Measurements from ENCODE around the gene RBBP6.

Gene RBBP6

DNA sequence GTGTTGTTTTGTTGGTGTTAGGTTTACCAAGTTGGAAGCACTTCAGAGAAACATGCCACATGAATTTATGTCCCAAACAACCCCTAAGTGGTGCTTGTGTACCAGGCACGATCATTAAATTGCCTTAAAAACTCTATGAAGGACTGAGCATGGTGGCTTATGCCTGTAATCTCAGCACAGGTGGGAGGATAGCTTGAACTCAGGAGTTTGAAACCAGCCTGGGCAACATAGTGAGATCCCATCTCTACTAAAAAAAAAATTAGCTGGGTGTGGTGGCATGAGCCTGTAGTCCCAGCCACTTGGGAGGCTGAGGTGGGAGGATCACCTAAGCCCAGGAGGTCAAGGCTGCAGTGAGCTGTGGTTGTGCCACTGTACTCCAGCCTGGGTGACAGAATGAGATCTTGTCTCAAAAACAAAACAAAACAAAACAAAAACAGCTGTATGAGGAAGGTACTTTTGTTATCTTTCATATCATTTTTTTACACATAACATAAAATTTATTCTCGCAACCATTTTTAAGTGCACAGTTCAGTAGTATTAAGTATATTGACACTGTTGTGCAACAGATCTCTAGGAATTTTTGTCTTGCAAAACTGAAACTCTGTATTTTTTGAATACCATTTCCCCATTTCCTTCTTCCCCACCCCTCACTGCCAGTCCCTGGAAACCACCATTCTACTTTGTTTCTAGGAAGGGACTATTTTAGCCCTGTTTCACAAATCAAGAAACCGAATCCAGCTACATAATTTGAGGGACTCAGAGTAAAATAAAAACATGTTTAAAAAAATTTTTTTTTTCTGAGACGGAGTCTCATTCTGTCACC lies 14.3 kb upstream of the RBBP6 start:
- DNase-seq: no peak

DNA sequence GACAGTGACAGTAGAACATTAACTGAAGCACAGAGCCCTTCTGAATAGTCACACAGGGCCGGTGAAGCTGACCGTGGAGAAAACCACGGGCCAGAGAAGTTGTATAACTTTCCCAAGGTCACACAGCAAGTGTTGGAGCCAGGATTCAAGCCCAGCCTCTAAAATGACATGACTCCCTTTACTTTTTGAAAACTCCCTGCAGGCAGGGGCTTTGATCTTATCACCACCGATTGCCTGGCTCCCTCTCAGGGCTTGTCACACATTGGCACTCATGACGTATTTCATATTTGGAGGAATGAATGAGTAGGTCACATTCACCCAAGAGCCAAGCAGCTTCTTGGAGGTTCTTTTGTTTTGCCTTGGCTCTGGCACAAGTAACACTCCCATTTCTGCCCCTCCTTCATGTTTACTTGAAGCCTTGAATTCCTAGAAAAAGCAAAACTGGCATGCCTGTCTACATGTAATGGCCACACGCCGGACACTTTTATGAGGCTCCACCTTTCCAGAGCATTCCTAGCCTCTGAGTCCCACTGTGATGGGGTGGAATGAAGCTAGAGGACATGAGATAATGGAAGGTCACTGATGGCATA lies 13.3 kb upstream of the RBBP6 start:
- no peak for DNase-seq

DNA sequence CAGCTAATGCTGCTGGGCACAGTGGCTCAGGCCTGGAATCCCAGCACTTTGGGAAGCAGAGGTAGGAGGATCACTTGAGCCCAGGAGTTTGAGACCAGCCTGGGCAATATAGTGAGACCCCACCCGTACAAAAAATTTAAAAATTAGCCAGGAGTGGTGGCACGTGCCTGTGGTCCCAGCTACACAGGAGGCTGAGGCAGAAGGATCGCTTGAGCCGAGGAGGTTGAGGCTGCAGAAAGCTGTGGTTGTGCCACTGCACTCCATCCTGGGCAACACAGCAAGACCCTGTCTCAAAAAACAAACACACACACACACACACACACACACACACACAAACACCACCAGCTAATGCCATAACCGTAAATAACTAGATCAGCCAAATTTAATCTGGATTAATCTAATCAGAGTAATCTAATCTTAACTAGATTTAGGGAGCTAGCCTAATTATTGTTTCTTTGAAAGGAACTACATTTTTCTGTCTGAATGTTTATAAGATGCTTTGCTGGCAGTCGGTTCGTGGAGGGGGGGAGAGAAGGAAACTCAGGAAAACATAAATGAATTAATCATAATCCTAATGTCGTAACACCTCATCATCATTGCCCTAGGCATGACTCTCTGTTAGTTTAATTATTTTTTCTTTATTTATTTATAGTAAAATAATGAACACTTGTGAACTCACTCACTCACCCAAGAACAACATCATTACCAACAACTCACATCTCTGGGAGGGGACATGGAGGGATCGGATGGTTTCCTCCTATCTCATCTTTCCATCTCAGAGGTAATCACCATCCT lies 12.5 kb upstream of the RBBP6 start:
- no peak for DNase-seq

DNA sequence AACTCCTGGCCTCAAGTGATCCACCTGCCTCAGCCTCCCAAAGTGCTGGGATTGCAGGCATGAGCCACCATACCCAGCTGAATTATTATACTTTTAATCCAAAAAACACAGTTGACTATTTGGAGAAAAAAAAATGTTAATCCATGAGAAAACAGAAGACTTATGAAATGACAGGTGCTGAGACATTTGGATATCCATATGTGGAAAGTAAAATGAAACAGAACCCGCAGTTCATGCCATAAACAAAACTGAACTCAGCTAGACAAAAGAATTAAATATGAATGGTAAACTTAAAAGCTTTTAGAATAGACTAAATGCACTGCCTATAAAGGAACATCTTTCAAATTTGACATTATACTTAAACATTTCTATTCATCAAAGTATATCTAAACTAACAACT lies 8.2 kb upstream of the RBBP6 start:
- no peak for DNase-seq

DNA sequence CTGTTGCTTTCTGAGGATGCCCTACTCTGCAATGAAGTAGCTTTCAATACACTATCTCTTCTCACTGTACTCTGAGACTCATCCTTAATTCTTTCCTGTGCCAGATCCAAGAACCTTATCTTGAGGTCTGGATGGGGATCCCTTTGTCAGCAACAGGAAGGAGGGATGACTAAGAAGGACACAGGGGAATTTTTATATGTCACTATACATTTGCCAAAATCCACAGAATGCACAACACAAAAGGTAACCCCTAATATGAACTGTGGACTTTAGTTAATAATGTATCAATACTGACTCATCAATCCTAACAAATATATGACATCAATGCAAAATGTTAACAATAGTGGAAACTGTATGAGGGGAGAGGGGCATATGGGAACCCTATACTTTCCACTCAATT lies 4.7 kb upstream of the RBBP6 start:
- no peak for DNase-seq

DNA sequence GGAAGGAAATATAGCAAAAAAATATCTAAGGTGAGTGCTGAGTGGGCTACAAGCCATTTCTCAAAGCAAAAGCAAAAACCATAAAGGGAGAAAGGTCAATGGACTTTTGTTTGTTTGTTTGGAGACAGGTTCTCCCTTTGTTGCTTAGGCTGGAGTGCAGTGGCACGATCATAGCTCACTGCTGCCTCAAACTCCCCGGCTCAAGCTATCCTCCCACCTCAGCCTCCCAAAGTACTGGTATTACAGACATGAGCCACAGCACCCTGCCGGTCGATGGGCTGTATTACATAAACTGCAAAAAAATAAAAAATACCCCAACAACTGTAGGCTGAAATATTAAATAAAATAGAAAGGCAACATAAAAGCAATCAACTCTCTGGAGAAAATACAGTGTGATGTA lies 3.5 kb upstream of the RBBP6 start:
- no peak for DNase-seq

DNA sequence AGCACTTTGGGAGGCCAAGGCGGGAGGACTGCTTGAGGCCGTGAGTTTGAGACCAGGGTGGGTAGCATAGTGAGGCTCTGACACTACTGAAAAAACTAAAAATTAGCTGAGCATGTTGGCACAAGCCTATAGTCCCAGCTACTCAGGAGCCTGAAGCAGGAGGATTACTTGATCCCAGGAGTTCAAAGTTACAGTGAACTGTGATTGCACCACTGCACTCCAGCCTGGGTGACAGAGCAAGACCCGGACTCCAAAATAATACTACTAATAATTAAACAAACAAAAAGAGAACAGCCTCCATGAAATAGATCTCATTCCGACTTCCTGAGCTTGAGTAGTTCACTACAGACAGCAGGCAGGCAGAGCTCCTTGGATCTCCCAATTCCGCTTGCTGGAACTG lies 2.7 kb upstream of the RBBP6 start:
- no peak for DNase-seq

DNA sequence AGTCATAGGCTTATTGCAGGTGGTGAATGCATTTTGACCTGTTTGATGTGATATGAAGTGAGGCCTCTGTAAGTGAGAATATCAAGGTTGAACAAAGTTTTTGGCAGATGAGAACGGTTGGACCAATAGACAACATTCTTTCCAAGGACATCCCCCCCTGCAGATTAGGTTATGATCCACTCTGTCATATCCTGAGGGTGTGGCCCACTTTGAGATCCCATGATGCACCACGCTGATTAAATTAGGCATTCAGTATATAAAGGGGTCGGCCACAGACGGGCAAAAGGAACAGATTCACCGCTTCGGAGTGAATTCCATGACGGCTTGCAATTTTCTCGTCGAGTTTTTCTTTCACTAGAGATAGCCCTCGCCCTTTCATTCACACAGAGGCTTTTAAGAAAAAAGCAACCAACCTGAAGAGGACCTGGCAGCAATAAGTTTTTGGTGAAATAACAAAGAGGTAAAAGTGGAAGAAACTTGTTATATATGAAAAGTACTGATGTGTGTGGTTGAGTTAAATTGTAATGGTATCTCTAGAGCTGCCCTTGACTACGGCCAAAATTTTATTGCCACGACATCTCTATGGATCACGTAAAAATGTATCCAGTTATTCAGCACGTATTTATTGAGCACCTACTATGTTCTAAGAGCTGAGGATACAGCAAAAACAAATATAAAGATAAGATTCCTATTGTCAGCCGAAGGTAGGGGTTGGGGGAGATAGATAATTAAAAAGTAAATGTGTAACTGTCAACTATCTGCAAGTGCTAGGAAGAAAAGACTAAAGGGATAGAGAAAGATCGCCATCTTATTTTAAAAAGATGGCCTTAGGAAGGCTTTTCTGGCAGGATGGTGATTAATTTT lies 1.7 kb upstream of the RBBP6 start:
- DNase-seq: no peak

DNA sequence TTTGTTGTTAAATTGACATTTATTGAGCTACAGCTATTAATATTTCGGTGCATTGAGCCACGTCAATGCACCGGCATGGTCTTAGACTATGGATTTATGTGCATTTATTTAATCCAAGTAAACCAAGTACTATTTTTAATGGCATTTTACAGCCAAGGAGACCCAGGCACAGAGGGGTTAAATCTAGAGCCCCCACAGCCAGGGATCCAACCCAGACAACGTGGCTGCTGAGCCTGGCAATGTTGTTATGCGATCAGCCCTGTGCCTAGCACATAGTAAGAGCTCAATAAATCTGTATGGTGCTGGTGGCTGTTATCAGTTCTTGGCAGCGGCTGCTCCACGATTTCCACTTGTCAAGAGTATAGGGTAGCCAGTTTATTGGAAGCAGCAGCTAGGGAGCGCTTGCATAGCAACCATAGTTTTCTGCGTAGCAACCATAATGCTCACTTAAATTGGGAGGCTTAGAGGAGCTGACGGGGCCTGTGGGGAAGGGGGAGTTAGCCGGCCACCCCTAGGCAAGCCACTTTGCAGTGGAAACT lies 541 bp upstream of the RBBP6 start:
- DNase-seq: no peak

DNA sequence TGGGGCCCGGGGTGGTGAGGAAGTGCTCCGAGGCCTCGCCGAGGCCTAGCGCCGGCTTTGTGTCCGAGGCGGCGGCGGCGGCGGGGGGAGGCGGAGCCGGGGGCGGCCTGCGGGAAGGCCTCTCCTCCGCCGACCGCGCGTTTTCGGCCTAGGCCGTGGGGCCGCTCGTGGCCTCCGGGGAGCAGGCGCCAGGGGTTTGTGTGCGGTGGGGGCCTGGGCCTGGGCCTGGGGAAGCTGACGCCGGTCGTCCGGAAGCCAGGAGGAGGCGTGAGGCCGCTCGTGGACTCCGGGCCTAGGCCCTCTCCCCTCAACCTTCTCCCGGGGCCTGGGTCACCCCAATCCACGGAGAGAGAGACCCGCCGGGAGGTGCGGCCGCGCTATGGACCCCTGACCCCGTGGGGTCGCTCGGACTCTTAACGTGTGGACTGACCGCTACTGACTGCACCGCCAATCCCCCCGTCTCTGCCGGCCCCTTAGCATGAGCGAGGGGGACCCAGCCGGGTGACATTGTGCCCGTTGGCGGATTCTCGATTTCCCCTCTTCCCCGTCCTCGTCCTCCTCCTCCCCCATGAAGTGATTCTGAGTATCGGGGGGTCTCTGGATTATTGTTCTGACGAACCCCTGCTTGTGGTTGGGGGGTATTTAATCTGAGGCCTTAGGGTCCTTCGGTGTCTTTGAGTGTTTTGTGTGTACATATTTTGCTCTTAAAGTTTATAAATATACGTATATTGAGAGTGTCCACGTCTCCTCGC lies 660 bp downstream of the RBBP6 start:
- DNase-seq: peak; percentile 43

DNA sequence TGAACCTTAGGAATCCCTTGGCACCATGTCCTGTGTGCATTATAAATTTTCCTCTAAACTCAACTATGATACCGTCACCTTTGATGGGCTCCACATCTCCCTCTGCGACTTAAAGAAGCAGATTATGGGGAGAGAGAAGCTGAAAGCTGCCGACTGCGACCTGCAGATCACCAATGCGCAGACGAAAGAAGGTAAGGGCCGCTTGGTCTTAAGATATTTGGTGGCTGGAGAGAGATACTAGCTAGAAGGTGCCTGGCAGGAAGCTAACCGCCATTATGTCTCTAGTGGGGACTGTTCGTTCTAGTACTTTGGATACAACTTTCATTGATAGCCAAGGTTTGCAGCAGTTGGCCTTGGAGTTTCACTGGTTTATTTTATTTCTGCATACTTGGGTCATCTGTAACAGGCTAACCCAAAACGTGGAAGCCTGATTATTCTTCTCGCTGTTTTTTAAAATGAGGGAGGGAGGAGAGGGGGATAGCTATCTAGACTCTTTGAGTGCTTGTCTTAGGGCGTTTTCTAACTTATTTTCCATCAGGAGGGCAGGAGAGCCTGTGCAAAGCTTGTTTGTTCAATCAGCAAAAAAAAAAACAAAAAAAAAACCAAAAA lies 1.3 kb downstream of the RBBP6 start:
- DNase-seq: no peak

DNA sequence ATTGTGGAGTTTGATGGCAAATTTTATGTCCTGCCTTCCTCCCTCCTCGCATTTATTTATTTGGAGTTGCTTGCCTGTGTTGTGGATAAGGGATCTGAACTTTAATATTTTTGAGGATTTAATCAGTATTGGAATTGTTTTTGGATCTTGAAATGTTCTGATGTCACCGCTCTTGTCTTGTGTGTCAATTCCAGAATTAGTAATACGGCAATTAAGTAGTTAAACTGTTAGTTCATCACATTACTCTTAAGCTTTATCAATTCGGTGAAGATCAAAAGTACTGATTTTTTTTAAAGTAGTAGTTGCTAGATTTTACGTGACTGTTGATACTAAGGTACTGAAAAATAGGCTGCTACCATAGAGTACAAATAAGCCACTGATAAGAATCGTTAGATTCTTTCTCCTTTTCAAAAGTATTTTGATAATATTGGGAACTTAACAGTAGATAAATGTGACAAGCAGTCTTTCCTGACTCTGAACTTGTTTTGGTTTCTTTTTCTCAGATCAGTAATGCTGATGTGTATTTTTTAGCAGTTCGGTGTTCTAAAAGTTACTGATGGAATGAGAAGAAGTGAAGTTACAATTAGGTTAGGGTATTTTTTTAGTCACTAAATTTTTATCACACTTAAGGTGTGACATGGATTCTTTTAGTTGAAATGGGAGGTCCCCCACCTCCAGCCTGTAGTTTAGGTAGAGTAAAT lies 2.0 kb downstream of the RBBP6 start:
- no peak for DNase-seq

DNA sequence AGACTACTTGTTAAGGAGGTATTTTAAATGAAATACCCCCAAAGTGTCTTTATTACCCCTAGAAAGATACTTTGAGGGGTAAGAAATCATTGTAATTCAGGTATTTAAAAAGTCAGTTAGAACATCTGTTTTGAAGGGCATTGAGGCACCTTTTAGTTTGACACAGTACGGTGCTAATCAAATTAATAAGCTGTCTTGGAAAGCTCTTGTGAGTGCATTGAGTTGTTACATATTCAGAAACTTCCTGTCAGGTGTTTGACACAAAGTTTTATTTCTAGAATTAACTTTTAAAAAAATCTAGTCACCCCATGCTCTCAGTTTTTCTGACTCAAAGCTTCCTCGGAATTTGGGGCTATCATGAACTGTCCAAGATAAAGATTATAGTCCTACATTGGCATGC lies 4.6 kb downstream of the RBBP6 start:
- DNase-seq: no peak

DNA sequence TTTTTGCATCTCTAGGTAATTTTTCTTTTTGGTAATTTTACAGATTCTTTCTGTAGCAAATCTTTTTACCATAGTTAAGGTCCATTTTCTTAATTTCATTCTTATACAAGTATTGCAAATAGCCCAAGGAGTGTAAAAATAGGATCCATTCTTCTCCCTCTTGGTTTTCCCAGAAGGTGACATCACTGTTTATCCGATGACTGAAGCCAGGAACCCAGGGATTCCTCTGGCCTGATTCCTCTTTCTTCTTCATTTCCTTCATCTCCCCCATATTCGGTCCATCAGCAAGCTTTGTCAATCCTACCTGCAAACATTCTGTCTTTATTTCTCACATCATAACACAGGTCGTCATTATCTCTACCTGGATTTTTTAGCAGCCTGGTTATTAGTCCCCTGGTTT lies 5.3 kb downstream of the RBBP6 start:
- no peak for DNase-seq

DNA sequence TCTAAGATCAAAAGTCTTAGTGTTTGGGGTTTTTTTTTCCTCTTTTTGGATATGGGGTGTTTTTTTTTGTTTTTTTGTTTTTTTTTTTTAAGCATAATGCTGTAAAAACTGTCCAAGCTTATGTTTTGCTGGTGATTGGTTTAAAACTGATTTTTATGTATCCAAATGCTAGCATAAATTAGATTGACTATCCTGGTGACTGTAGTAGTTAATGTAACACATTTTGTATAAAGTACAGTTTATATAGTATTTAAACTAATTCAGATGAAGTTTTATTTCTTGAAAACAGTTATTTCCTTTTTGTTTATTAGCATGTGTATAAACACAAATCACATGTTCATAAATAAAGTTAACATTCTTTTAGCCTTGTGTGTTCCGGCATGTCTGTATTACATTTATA lies 10.9 kb downstream of the RBBP6 start:
- no peak for DNase-seq

DNA sequence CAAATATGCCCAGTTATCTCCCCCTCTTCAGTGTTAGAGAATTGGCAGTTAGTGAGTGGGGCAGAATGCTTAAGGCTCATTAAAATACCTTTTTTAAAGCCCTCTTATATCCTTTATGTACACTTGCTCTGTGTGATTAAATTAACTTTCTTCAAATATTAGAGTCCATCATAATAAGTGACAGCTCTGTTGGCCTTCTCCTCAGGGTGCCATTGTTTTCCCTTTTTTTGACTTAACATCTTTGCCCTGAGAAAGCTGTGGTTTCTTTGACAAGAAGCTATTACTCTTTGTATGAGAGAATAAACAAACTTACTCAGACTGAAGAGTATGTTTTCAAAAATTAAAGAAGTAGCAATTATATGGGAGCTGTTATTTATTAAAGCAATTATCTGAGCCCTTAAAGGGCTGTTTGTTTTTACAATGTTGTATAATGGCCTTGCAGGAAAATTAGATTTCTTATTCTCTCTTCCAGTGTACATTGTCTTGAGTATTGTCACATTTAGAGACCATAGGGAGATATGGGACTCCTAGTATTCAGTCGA lies 13.4 kb downstream of the RBBP6 start:
- no peak for DNase-seq

DNA sequence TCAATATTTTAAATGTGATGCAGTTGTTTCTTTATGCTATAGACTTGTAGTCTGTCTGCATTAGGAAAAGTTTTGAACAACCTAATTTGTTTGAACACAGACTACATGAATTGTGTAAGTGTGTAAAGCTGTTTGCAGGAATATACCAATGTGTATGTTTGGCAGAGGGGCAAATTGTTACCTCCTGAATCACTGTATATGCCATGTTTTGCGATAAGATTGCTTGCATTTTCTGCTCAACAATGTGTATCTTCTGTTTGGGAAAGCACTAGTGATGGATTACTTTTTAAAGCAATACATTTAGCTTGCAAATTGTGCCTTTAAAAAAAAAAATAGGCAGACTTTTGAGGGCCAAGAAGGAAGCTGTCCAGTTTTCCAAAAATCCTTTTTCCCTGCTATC lies 14.6 kb downstream of the RBBP6 start:
- DNase-seq: no peak

DNA sequence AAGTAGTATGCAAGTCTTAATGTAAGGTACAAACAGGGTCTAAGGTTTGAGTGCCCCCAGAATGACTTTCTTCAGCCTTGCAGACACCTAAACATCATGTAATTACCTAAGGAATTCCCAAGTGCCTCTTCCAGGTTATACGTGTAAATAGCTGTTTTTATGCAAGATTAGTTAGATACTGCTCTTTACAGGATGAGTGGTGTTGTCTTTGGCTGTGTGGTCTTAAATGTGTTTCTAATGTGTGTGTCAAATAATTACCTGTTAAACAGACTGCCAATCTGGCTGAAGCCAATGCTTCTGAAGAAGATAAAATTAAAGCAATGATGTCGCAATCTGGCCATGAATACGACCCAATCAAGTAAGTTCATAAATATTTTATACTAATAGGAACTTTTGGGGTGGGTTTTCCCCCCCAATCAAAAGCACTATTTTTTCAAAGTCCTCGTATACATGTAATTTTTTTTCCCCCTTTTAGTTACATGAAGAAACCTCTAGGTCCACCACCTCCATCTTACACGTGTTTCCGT lies 16.0 kb downstream of the RBBP6 start:
- no peak for DNase-seq

DNA sequence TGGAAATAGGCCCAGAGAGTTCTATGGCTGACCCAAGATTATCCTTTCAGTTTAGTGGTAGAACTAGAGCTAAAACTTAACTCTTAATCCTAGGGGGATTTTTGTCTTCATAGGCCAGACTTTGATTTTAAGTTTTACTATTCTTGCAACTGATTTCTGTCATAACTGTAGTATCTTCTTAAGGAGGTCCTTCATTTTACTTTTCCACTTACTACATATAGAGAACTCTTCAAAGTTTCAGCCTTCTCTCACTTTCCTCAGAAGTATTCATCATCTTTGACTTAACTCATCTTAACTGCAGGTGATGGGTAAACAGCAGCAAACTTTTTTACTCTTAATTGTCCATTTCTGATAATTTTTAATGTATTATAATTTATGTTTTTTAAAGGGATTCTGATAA lies 23.4 kb downstream of the RBBP6 start:
- DNase-seq: no peak

DNA sequence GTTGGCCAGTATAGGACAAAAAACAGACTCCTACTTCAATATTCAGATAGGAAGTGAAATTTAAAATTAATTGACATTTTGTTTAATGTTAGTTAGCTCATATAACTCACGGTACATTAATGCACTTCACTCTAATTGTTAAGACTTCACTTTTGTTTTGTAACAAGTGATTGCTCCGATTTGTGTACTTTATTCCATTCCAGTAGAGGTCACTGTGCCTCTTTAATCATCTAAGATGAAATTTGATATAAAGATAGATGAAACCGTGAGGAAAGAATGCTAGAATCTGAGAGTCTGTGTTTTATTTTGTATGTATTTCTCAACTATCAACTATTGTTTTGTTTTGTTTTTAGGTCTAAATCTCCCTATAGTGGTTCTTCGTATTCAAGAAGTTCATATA lies 29.0 kb downstream of the RBBP6 start:
- peak; percentile 1 for DNase-seq
